Neural cell (in vitro differentiated cells): ENCODE data around the gene CD200. TPM values are rescaled to one million over a fixed set of nuclear protein-coding genes. Genes with fewer than 3 reads are reported as not detected.

Experiments
- H2AFZ ChIP-seq: fragments of 200-600, 300-800 bp; sonication (generic), shearing (Covaris generic); 2 replicates; pipeline ENCODE4 v1.6.0; 2014; ENCODE audit warnings: low read depth, mild to moderate bottlenecking, antibody characterized with exemption, low read length, moderate library complexity
- H3F3A ChIP-seq: fragments of 200-600 bp; shearing (Covaris generic); 2 replicates; pipeline ENCODE4 v1.6.1; 2016; ENCODE audit warnings: mild to moderate bottlenecking, moderate library complexity, mixed read lengths, antibody characterized with exemption, low read length; ENCODE audit not compliant: insufficient read depth, poor library complexity, severe bottlenecking
- H3K27ac ChIP-seq: fragments of 200-600, 300-800 bp; sonication (generic), shearing (Covaris generic); 2 replicates; pipeline ENCODE4 v1.5.1; 2014; ENCODE audit warnings: mild to moderate bottlenecking, low read length, moderate library complexity
- H3K27me3 ChIP-seq: fragments of 300-800, 200-600 bp; sonication (generic), shearing (Covaris generic); 2 replicates; pipeline ENCODE4 v1.6.0; 2014; ENCODE audit warnings: mild to moderate bottlenecking, low read depth, low read length, moderate library complexity; ENCODE audit not compliant: insufficient read depth
- H3K36me3 ChIP-seq: fragments of 300-800, 200-600 bp; sonication (generic), shearing (Covaris generic); 2 replicates; pipeline ENCODE4 v1.5.1; 2014; ENCODE audit warnings: mild to moderate bottlenecking, antibody characterized with exemption, low read length, moderate library complexity; ENCODE audit not compliant: insufficient read depth
- H3K4me2 ChIP-seq: fragments of 300-800, 200-600 bp; sonication (generic), shearing (Covaris generic); 2 replicates; pipeline ENCODE4 v1.6.0; 2014; ENCODE audit warnings: mild to moderate bottlenecking, low read length
- H3K4me3 ChIP-seq: fragments of 300-800, 200-600 bp; sonication (generic), shearing (Covaris generic); 2 replicates; pipeline ENCODE4 v1.5.1; 2014; ENCODE audit warnings: mild to moderate bottlenecking, low read length, moderate library complexity
- H3K79me2 ChIP-seq: fragments of 200-600 bp; shearing (Covaris generic); replicated peaks from 2 replicates; pipeline ENCODE4 v1.6.0; 2014; ENCODE audit warnings: mild to moderate bottlenecking, low read length, moderate library complexity; ENCODE audit not compliant: insufficient read depth
- H3K9ac ChIP-seq: fragments of 300-800, 200-600 bp; sonication (generic), shearing (Covaris generic); 2 replicates; pipeline ENCODE4 v1.6.1; 2016; ENCODE audit warnings: mild to moderate bottlenecking, low read length, mixed read lengths
- H3K9me2 ChIP-seq: fragments of 200-600 bp; shearing (Covaris generic); 2 replicates; pipeline ENCODE4 v1.6.1; 2016; ENCODE audit warnings: mild to moderate bottlenecking, low read length, mixed read lengths; ENCODE audit not compliant: insufficient read depth
- H3K9me3 ChIP-seq: fragments of 200-600, 300-800 bp; sonication (generic), shearing (Covaris generic); 2 replicates; pipeline ENCODE4 v1.6.1; 2016; ENCODE audit warnings: mild to moderate bottlenecking, mixed run types, low read length, moderate library complexity, mixed read lengths
- H4K20me1 ChIP-seq: fragments of 200-600 bp; shearing (Covaris generic); 2 replicates; pipeline ENCODE4 v1.6.1; 2016; ENCODE audit warnings: mild to moderate bottlenecking, mixed run types; ENCODE audit not compliant: insufficient read depth
- CTCF ChIP-seq: fragments of 450-650 bp; IDR thresholded peaks from 2 replicates; pipeline ENCODE4 v1.5.1; 2014; ENCODE audit warnings: antibody characterized with exemption, mild to moderate bottlenecking, moderate library complexity; ENCODE audit not compliant: poor library complexity, severe bottlenecking
- EP300 ChIP-seq: fragments of 450-650 bp; conservative IDR thresholded peaks from 2 replicates; pipeline ENCODE4 v1.6.1; 2014; ENCODE audit warnings: antibody characterized with exemption, mild to moderate bottlenecking, moderate library complexity; ENCODE audit not compliant: poor library complexity, severe bottlenecking
- EZH2 ChIP-seq: fragments of 200-600, 300-800 bp; shearing (Covaris generic), sonication (generic); IDR thresholded peaks from 2 replicates; pipeline ENCODE4 v1.6.1; 2014; ENCODE audit warnings: antibody characterized with exemption, low read length, borderline replicate concordance, mild to moderate bottlenecking; ENCODE audit not compliant: insufficient read depth, poor library complexity, severe bottlenecking
- MXI1 ChIP-seq: fragments of 450-650 bp; conservative IDR thresholded peaks from 2 replicates; pipeline ENCODE4 v1.6.1; 2014; ENCODE audit warnings: antibody characterized with exemption, mild to moderate bottlenecking; ENCODE audit not compliant: poor library complexity, severe bottlenecking
- POLR2AphosphoS5 ChIP-seq: IDR thresholded peaks from 2 replicates; pipeline ENCODE4 v1.6.1; 2012
- RAD21 ChIP-seq: fragments of 450-650 bp; conservative IDR thresholded peaks from 2 replicates; pipeline ENCODE4 v1.6.1; 2014; ENCODE audit warnings: antibody characterized with exemption, mild to moderate bottlenecking, moderate library complexity
- REST ChIP-seq: IDR thresholded peaks from 2 replicates; pipeline ENCODE4 v1.6.1; 2012; ENCODE audit warnings: borderline replicate concordance
- SMC3 ChIP-seq: fragments of 450-650 bp; conservative IDR thresholded peaks from 2 replicates; pipeline ENCODE4 v1.6.1; 2014; ENCODE audit warnings: antibody characterized with exemption, mild to moderate bottlenecking, moderate library complexity; ENCODE audit not compliant: poor library complexity
- TAF1 ChIP-seq: IDR thresholded peaks from 2 replicates; pipeline ENCODE4 v1.6.1; 2012; ENCODE audit warnings: low read depth
- polyA plus RNA-seq: library from polyadenylated mRNA; depleted of rRNA; stranded (reverse); fragments of >200 nt; gene quantifications from 2 replicates; pipeline ENCODE4 v1.2.3, GENCODE V29; 2014

The CD200 gene
- polyA plus RNA-seq, 1 donor from 2014 or later: 174 TPM

DNA sequence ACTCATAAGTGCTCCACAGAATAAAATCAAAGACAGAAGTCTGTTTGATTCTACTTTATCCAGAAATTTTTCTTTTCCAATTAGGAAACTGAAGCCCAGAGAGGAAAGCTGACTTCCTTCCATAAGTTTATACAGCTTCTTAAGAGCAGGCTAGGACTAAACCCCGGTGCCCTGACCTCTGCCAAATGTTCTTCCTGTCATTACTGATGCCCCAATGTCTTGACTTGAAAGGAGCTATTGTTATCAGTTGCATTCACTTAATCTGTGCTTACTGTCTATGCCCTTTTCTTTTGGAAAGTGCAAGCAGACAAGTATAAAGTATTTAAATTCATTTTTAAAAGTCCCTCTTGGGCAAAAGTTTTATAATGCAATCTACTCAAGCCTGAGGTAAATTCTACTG, 18.1 kb downstream of the CD200 start:
- no peaks in the 10 kb centered on the region for H3K9me3 ChIP-seq
- no peaks in the 10 kb centered on the region for H4K20me1 ChIP-seq
- H3K27ac ChIP-seq: no peak overlapping the region
- no peak overlapping the region for H3K4me2 ChIP-seq
- no peak overlapping the region for H3K4me3 ChIP-seq
- no peak overlapping the region for H2AFZ ChIP-seq
- TF ChIP-seq SMC3: no peak
- no peak for TF ChIP-seq EZH2
- TF ChIP-seq TAF1: no peak
- TF ChIP-seq CTCF: no peak
- no peak for TF ChIP-seq RAD21
- TF ChIP-seq EP300: no peak
- H3K9ac ChIP-seq: no peak overlapping the region
- H3K79me2 ChIP-seq: peaks cover 23% of the 10 kb centered on the region
- no peaks in the 10 kb centered on the region for H3K27me3 ChIP-seq
- H3K36me3 ChIP-seq: peaks cover 46% of the 10 kb centered on the region
- H3K9me2 ChIP-seq: no peaks in the 10 kb centered on the region
- H3F3A ChIP-seq: no peaks in the 10 kb centered on the region

GRCh38 chr3:112351823-112352222, 18.9 kb downstream of the CD200 start:
- Histone ChIP-seq H3K4me2 (no peak overlapping the region), H3K27ac (no peak overlapping the region)

More at GRCh38 chr3:112351823-112352222, 18.9 kb downstream of the CD200 start:
- Histone ChIP-seq H3K36me3 (peaks cover 38% of the 10 kb centered on the region), H3K9ac (no peak overlapping the region), H3K9me2 (no peaks in the 10 kb centered on the region), H3F3A (no peaks in the 10 kb centered on the region), H3K79me2 (peaks cover 15% of the 10 kb centered on the region), H3K27me3 (no peaks in the 10 kb centered on the region), H4K20me1 (no peaks in the 10 kb centered on the region), H3K4me3 (no peak overlapping the region), H2AFZ (no peak overlapping the region), H3K9me3 (no peaks in the 10 kb centered on the region)
- TF ChIP-seq EZH2 (no peak), CTCF (no peak), MXI1 (no peak), EP300 (no peak), REST (no peak), POLR2AphosphoS5 (no peak), SMC3 (no peak), TAF1 (no peak), RAD21 (no peak)
